PC-3 (cell line): ENCODE measurements around the gene DHX32. TPM values are rescaled to one million over a fixed set of nuclear protein-coding genes. Genes with fewer than 3 reads are reported as not detected.

Source experiments
- ATAC-seq: fragments of 200-7000 bp; cut with Tn5 transposase; 2 replicates; pipeline ENCODE4 v1.9.1; 2020; ENCODE audit warnings: mild to moderate bottlenecking, moderate library complexity
- BruUV-seq: library from RNA; stranded (reverse); fragments of 400-500 nt; replicated peaks from 2 replicates; lab custom pipeline; 2021; lab: Mats Ljungman, UMichigan
- CTCF ChIA-PET: fragments of 300-600 bp; sonication (Branson Sonifier 250); formaldehyde crosslinking; loops from one replicate; lab custom pipeline; 2022; ENCODE audit warnings: antibody characterized with exemption; lab: Charles Lee
- POLR2A ChIA-PET: fragments of 300-600 bp; sonication (Branson Sonifier 250); formaldehyde crosslinking; loops from one replicate; lab custom pipeline; 2022; ENCODE audit warnings: antibody characterized with exemption; ENCODE audit not compliant: unreplicated experiment; lab: Charles Lee
- DNase-seq: peaks from one replicate; pipeline ENCODE4 v3.0.0-alpha.2; 2015
- H2AFZ ChIP-seq: fragments of 300-600 bp; sonication (generic); 2 replicates; pipeline ENCODE4 v1.6.0; 2016; ENCODE audit warnings: antibody characterized with exemption, low read length
- H3F3A ChIP-seq: fragments of 300-600 bp; sonication (generic); one replicate; pipeline ENCODE4 v1.6.0; 2017; ENCODE audit warnings: antibody characterized with exemption, low read length, control low read depth, mild to moderate bottlenecking; ENCODE audit not compliant: unreplicated experiment
- H3K27ac ChIP-seq: fragments of 300-600 bp; sonication (generic); 2 replicates; pipeline ENCODE4 v1.5.1; 2016; ENCODE audit warnings: mild to moderate bottlenecking, low read length
- H3K27me3 ChIP-seq: fragments of 300-600 bp; sonication (generic); 2 replicates; pipeline ENCODE4 v1.6.1; 2016; ENCODE audit warnings: low read length, mixed read lengths
- H3K36me3 ChIP-seq: fragments of 300-600 bp; sonication (generic); 2 replicates; pipeline ENCODE4 v1.6.1; 2016; ENCODE audit warnings: low read depth, mixed run types, low read length, mixed read lengths
- H3K4me1 ChIP-seq: fragments of 300-600 bp; sonication (generic); 2 replicates; pipeline ENCODE4 v1.5.1; 2016; ENCODE audit warnings: low read length; ENCODE audit not compliant: insufficient read depth
- H3K4me2 ChIP-seq: fragments of 300-600 bp; sonication (generic); 2 replicates; pipeline ENCODE4 v1.6.0; 2016; ENCODE audit warnings: low read length
- H3K4me3 ChIP-seq: fragments of 300-600 bp; sonication (generic); 2 replicates; pipeline ENCODE4 v1.5.1; 2016; ENCODE audit warnings: mild to moderate bottlenecking, low read length, mixed read lengths
- H3K79me2 ChIP-seq: fragments of 300-600 bp; sonication (generic); 2 replicates; pipeline ENCODE4 v1.6.1; 2017; ENCODE audit warnings: low read length, mixed read lengths
- H3K9ac ChIP-seq: fragments of 300-600 bp; sonication (generic); 2 replicates; pipeline ENCODE4 v1.6.0; 2016; ENCODE audit warnings: mild to moderate bottlenecking, low read length
- H3K9me2 ChIP-seq: fragments of 300-600 bp; sonication (generic); replicated peaks from 2 replicates; pipeline ENCODE4 v1.6.1; 2016; ENCODE audit warnings: mixed run types, low read length, mixed read lengths
- H3K9me3 ChIP-seq: fragments of 300-600 bp; sonication (generic); 2 replicates; pipeline ENCODE4 v1.6.1; 2016; ENCODE audit warnings: low read length, mixed read lengths
- H4K20me1 ChIP-seq: fragments of 300-600 bp; sonication (generic); 2 replicates; pipeline ENCODE4 v1.6.1; 2016; ENCODE audit warnings: low read length, mixed read lengths
- EZH2 ChIP-seq: fragments of 300-600 bp; sonication (generic); IDR thresholded peaks from one replicate; pipeline ENCODE4 v1.6.1; 2017; ENCODE audit warnings: antibody characterized with exemption, mild to moderate bottlenecking, low read length; ENCODE audit not compliant: unreplicated experiment
- EZH2phosphoT487 ChIP-seq: fragments of 300-600 bp; sonication (generic); IDR thresholded peaks from 2 replicates; pipeline ENCODE4 v1.6.1; 2018; ENCODE audit warnings: mild to moderate bottlenecking, antibody characterized with exemption, low read length, borderline replicate concordance
- intact Hi-C: fragments of 100-400 bp; cut with micrococcal nuclease; formaldehyde crosslinking; loops from 2 replicates; pipeline ENCODE4 v1.9.0; 2023
- total RNA-seq: library from RNA; depleted of rRNA; stranded (reverse); fragments of >200 nt; gene quantifications from 2 replicates; pipeline ENCODE4 v1.2.3, GENCODE V29; 2014
- TF ChIP-seq, protein P1 (sequence below): fragments of 300-600 bp; sonication (generic); conservative IDR thresholded peaks from 2 replicates; pipeline ENCODE4 v1.5.1; 2017; ENCODE audit warnings: antibody characterized with exemption, low read depth, mild to moderate bottlenecking, low read length

The DHX32 gene
- total RNA-seq, 1 experiment from 2014 or later, result 38.7 TPM

DNA sequence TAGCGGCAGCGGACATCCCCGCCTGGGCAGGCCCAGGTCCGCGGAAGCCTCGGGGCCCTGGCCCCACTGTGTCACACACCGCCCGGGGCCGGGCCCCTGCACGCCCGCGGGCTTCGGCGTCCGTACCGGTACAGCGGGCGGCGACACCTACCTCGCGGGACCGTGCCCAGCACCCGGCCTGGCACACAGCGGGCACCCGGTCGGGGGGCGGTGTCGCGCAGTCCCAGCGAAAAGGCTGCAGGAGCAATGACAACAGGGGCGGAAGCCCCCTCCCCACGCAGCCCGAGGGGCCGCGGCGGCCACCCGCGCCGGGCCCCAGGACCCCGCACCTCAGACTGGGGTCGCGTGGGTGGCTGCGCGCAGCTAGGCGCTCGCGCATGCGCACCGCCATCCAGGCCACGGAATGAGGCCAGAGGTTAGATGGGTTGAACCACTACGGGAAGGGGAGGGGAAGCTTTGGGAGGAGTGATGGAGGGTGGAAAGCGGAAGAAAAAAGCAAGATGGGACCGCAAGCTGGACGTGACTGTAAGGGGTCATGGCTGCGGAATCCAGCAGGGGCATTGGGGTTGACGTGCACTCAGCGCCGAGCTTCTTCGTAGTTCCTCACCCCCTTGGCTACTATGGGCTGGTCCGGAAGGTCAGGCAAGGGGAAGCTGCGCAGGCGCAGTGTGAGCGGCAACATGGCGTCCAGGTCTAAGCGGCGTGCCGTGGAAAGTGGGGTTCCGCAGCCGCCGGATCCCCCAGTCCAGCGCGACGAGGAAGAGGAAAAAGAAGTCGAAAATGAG, 58.0 kb downstream of the DHX32 start, which contains the start of the genes BCCIP and UROS:
BCCIP (plus strand) TSS at position 669 of the 785 bp plus-strand sequence; CDS start at position 681, 12 bp downstream.
UROS (minus strand) TSS at position 381 of the 785 bp plus-strand sequence. CDS start 6,759 bp downstream, outside the sequence.
- no TSS peak for BruUV-seq

DNA sequence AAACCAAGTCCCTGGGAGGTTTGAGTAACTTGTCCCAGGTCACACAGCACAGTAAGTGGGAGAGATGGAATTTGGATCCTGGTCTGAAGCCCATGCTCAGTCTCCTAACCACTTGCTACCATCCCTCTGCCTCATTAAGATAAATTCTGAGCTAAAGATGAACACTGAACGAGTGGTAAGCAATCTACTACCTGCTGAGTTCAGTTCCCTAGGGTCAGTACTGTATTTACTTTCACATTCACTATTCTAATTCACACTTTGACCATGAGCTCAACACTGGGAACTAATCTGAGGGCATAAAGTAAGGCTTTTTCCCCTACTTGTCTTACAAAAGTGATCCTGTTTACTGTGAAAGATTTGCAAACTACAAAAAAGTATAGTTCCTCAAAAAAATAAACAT, 60.4 kb downstream of the DHX32 start:
- ATAC-seq (no peak), DNase-seq (no peak)
- intact Hi-C loops, result loop anchor here (10.0 kb wide), 1 partner anchor 96 kb away; no protein-coding TSS in a partner anchor
- H3K79me2 ChIP-seq, result peaks cover 47% of the 10 kb centered on the region
- no TSS peak for BruUV-seq
- H3K4me1 ChIP-seq, result peaks cover 14% of the 10 kb centered on the region
- CTCF ChIA-PET, result no interaction called here
- no peaks in the 10 kb centered on the region for H3K9me2 ChIP-seq
- H2AFZ ChIP-seq, result no peak overlapping the region
- no peak overlapping the region for H3K4me3 ChIP-seq
- TF ChIP-seq, protein P1, sequence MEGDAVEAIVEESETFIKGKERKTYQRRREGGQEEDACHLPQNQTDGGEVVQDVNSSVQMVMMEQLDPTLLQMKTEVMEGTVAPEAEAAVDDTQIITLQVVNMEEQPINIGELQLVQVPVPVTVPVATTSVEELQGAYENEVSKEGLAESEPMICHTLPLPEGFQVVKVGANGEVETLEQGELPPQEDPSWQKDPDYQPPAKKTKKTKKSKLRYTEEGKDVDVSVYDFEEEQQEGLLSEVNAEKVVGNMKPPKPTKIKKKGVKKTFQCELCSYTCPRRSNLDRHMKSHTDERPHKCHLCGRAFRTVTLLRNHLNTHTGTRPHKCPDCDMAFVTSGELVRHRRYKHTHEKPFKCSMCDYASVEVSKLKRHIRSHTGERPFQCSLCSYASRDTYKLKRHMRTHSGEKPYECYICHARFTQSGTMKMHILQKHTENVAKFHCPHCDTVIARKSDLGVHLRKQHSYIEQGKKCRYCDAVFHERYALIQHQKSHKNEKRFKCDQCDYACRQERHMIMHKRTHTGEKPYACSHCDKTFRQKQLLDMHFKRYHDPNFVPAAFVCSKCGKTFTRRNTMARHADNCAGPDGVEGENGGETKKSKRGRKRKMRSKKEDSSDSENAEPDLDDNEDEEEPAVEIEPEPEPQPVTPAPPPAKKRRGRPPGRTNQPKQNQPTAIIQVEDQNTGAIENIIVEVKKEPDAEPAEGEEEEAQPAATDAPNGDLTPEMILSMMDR, result no peak
- TF ChIP-seq EZH2, result no peak
- POLR2A ChIA-PET, result no interaction called here
- no peak overlapping the region for H3K4me2 ChIP-seq
- H3K36me3 ChIP-seq, result 0 out of 2 replicates have a peak, but pooled peaks cover 7% of the 10 kb centered on the region
- H4K20me1 ChIP-seq, result peaks cover 9% of the 10 kb centered on the region
- H3K27me3 ChIP-seq, result no peaks in the 10 kb centered on the region
- no peak overlapping the region for H3K9ac ChIP-seq
- H3F3A ChIP-seq, result no peaks in the 10 kb centered on the region
- no peaks in the 10 kb centered on the region for H3K9me3 ChIP-seq
- no peak overlapping the region for H3K27ac ChIP-seq

More for the DNA sequence above, 58.0 kb downstream of the DHX32 start, which contains the start of the genes BCCIP and UROS:
- ChIA-PET POLR2A (interaction anchor here (0.7 kb wide), 1 partner anchor 31 kb away, joined by 3 read pairs; no protein-coding TSS in a partner anchor), CTCF (no interaction called here)
- H3K27me3 ChIP-seq, result no peaks in the 10 kb centered on the region
- peak within 1 kb of the TSS; percentile 87 for H2AFZ ChIP-seq
- H3F3A ChIP-seq, result no peaks in the 10 kb centered on the region
- peak within 1 kb of the TSS; percentile 79 for H3K27ac ChIP-seq
- H4K20me1 ChIP-seq, result peaks cover 24% of the 10 kb centered on the region
- H3K9me3 ChIP-seq, result no peaks in the 10 kb centered on the region
- H3K36me3 ChIP-seq, result peaks cover 28% of the 10 kb centered on the region; the same call in 1 of the 2 replicates
- peak; percentile 65 for ATAC-seq
- TF ChIP-seq EZH2 (no peak), EZH2phosphoT487 (no peak)
- TF ChIP-seq, protein P1, result no peak
- intact Hi-C loops, result loop anchor here (10.0 kb wide), 1 partner anchor 98 kb away; no protein-coding TSS in a partner anchor
- peak within 1 kb of the TSS; percentile 100 for H3K4me3 ChIP-seq
- H3K4me2 ChIP-seq, result peak within 1 kb of the TSS; percentile 95
- peak; percentile 75 for DNase-seq
- no peaks in the 10 kb centered on the region for H3K9me2 ChIP-seq
- peaks cover 71% of the 10 kb centered on the region for H3K79me2 ChIP-seq
- H3K4me1 ChIP-seq, result peaks cover 23% of the 10 kb centered on the region
- H3K9ac ChIP-seq, result peak within 1 kb of the TSS; percentile 100
